ENCODE results near the gene C1orf116.

C1orf116 gene

GRCh38 chr1:207052911-207053769, 20.6 kb upstream of the C1orf116 start, which contains the start of gene PFKFB2:
Gene PFKFB2, plus strand, starts transcription at chr1:207053275. Its CDS starts 1,443 bp downstream, at chr1:207054718.
- peak within 1 kb of the TSS; percentile 66 for H3K4me3 ChIP-seq (ENCODE audit: low read depth, low read length)
- TF ChIP-seq POLR2A (IDR thresholded peaks at IDR 0.05; ENCODE audit: extremely low read depth, insufficient read length) (no peak), MAX (IDR thresholded peaks at IDR 0.05; ENCODE audit: low read depth, low read length) (no peak), MYC (IDR thresholded peaks at IDR 0.05; ENCODE audit: low read depth, low read length) (no peak)
- TF ChIP-seq, protein P1, sequence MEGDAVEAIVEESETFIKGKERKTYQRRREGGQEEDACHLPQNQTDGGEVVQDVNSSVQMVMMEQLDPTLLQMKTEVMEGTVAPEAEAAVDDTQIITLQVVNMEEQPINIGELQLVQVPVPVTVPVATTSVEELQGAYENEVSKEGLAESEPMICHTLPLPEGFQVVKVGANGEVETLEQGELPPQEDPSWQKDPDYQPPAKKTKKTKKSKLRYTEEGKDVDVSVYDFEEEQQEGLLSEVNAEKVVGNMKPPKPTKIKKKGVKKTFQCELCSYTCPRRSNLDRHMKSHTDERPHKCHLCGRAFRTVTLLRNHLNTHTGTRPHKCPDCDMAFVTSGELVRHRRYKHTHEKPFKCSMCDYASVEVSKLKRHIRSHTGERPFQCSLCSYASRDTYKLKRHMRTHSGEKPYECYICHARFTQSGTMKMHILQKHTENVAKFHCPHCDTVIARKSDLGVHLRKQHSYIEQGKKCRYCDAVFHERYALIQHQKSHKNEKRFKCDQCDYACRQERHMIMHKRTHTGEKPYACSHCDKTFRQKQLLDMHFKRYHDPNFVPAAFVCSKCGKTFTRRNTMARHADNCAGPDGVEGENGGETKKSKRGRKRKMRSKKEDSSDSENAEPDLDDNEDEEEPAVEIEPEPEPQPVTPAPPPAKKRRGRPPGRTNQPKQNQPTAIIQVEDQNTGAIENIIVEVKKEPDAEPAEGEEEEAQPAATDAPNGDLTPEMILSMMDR (IDR thresholded peaks at IDR 0.05; ENCODE audit: low read depth, low read length), result no peak
- DNase-seq (ENCODE audit: low read depth), result peak; percentile 72

- TF ChIP-seq POLR2A (IDR thresholded peaks at IDR 0.05; ENCODE audit: extremely low read depth, insufficient read length) (no peak), MYC (IDR thresholded peaks at IDR 0.05; ENCODE audit: low read depth, low read length) (no peak), MAX (IDR thresholded peaks at IDR 0.05; ENCODE audit: low read depth, low read length) (no peak)
- TF ChIP-seq, protein P1 (IDR thresholded peaks at IDR 0.05; ENCODE audit: low read depth, low read length), result no peak
- peak within 1 kb of the TSS; percentile 92 for H3K4me3 ChIP-seq (ENCODE audit: low read depth, low read length)
- no peak for DNase-seq (ENCODE audit: low read depth)
These were observed 18.8 kb upstream of the C1orf116 start, which contains the start of gene YOD1 for GRCh38 chr1:207051191-207051943. Gene YOD1, minus strand, starts transcription at chr1:207051208. Its CDS starts 178 bp downstream, at chr1:207051030.

DNA sequence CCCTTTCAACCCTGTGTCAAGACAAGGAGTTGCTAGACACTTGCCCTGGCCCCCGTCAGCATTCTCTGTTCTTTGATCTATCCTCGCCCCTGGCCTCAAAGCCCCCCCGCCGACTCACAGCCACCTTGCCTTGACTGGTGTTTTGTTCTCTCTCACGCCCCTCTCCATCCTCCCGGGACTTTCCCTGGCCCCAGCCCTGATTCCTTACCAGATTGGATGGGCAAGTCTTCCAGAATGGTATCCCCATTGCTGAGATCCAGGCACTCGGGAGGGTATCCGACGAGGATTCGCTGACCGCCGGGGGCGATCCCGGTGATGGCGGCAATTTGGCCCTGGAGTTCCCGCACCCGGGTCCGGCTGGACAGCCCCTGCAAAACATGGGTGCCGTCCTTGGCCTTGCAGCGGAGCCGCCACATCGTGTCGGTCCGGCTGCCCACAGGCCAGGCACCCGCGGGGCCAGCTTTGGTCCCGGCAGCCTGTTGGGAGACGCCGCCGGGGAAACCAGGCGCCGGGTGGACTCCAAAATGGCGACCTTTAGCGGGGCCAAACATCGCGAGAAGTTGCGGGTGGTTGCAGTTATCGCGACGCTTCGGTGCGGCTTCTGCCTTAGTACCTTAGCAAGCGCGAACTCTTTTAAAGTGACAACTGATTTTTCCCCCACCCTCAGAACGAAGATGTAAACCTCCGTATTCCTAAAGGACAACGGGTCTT, 18.1 kb upstream of the C1orf116 start:
- DNase-seq (ENCODE audit: low read depth), result peak; percentile 87
- TF ChIP-seq MAX (IDR thresholded peaks at IDR 0.05; ENCODE audit: low read depth, low read length) (no peak), MYC (IDR thresholded peaks at IDR 0.05; ENCODE audit: low read depth, low read length) (peak; percentile 21; the same call in 1 of the 2 replicates), POLR2A (IDR thresholded peaks at IDR 0.05; ENCODE audit: extremely low read depth, insufficient read length) (peak; percentile 61)
- TF ChIP-seq, protein P1 (IDR thresholded peaks at IDR 0.05; ENCODE audit: low read depth, low read length), result no peak
- H3K4me3 ChIP-seq (ENCODE audit: low read depth, low read length), result peak overlapping the region; percentile 92

GRCh38 chr1:207049974-207050391, 17.4 kb upstream of the C1orf116 start:
- TF ChIP-seq, protein P1 (IDR thresholded peaks at IDR 0.05; ENCODE audit: low read depth, low read length), result peak; percentile 72
- TF ChIP-seq POLR2A (IDR thresholded peaks at IDR 0.05; ENCODE audit: extremely low read depth, insufficient read length), result no peak
- peak overlapping the region; percentile 92 for H3K4me3 ChIP-seq (ENCODE audit: low read depth, low read length)
- DNase-seq (ENCODE audit: low read depth), result peak; percentile 68

GRCh38 chr1:207049514-207049913, 17.0 kb upstream of the C1orf116 start:
- H3K4me3 ChIP-seq (ENCODE audit: low read depth, low read length), result peak overlapping the region; percentile 92
- no peak for DNase-seq (ENCODE audit: low read depth)
- no peak for TF ChIP-seq MYC (IDR thresholded peaks at IDR 0.05; ENCODE audit: low read depth, low read length)
- TF ChIP-seq MAX (IDR thresholded peaks at IDR 0.05; ENCODE audit: low read depth, low read length), result no peak
- no peak for TF ChIP-seq POLR2A (IDR thresholded peaks at IDR 0.05; ENCODE audit: extremely low read depth, insufficient read length)
- TF ChIP-seq, protein P1 (IDR thresholded peaks at IDR 0.05; ENCODE audit: low read depth, low read length), result no peak

Measured in NB4 (cell line).